Stimulated activated CD4-positive, alpha-beta T cell treated with anti-CD3 and anti-CD28 coated beads, TNF-alpha, amount 100 ng/mL, for 4 hours (primary cell): Measurements from ENCODE around the gene BPTF.
"Not testable (repeated sequence)": the region's sequence is repeated elsewhere in the genome, so short reads cannot be mapped to it uniquely, and the experiment has no call there.

ENCODE experiments used
- DNase-seq, 3 experiments: peaks; one replicate each; pipeline ENCODE4 v3.0.0-alpha.2; 2020; ENCODE audit warnings: low read depth in 3 of 3

The BPTF gene

DNA sequence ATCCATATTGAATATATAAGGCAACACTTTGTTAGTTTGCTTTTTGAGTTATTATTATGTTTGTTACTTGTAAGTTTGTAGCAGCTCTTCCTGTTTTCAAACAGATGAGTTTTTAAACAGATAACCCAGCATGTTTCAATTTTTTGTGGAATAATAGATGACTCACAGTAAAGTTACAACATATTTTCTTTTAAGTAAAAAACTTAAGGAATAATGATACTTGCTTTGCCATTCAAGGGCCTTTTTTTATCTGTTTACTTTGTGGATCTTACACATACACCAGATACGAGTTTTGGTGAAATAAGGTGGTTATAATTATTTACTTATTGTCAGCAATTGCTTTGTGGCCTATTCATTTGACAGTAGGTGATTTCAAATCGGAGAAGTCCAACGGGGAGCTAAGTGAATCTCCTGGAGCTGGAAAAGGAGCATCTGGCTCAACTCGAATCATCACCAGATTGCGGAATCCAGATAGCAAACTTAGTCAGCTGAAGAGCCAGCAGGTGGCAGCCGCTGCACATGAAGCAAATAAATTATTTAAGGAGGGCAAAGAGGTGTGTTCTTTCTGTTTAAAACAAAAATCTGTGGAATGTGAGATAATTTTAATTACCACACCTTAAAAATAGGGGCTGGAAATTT lies 66.3 kb downstream of the BPTF start:
- DNase-seq = no peak

DNA sequence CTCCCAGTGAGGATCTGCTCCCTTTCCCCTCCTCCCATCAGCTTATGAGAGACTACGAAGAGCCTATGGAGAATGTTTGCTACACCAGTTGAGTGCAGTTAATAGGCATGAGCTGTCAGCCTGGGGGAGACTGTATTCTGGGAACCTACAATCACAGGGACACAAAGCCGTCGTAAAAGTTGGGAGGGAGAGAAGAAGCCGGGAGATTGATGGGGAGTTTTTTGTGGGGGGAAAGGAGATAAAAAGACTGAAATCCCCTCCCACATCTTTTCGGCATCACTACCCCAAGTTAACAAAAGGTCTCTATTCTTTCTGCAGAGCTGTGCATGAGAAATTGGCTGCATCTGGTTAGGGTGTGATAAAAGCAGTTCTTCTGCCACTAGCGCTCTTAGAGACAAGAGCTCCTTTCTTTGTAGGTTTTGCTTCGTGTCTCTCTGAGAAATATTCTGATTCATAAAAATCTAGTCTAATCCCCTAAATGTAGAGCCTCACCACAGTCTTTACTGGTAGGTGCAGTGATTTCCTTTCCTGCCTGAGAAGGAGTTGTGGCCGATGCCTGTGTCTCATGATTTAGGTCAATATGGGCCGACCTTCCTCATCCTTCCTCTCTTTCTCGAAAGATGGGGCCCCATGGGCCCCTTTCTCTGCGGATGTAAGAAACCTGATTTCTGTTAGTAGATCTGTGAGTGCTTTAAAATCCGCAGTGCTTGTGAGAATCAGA lies 77.4 kb downstream of the BPTF start:
- DNase-seq = no peak

DNA sequence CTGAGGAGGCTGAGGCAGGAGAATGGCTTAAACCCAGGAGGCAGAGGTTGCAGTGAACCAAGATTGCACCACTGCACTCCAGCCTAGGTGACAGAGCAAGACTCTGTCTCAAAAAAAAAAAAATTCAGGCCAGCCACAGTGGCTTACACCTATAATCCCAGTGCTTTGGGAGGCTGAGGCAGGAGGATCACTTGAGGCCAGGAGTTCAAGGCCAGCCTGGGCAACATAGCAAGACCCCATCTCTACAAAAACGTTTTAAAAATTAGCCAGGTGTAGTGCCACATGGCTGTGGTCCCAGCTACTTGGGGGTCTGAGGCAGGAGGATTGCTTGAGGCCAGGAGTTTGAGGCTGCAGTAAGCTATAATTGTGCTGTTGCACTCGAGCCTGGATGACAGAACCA lies 80.0 kb downstream of the BPTF start:
- DNase-seq = not testable (repeated sequence)

DNA sequence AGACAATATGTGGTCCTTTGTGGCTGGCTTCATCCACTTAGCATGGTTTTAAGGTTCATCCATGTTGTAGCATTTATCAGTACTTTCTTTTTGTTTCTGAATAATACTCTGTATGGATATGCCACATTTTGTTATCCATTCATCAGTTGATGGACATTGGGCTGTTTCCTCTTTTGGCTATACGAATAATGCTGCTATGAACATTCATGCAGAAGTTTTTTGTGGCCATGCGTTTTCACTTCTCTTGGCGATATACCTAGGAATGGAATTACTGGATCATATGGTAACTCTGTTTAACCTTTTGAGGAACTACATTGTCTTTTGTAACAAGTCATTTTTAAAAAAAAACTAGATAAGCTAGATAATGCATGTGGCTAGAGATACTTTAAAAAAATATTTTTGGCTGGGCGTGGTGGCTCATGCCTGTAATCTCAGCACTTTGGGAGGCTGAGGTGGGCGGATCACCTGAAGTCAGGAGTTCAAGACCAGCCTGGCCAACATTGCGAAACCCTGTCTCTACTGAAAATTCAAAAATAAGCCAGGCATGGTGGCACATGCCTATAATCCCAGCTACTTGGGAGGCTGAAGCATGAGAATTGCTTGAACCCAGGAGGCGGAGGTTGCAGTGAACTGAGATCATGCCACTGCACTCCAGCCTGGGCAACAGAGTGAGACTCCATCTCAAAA lies 85.0 kb downstream of the BPTF start:
- not testable (repeated sequence) for DNase-seq

- no peak for DNase-seq
These were observed 85.9 kb downstream of the BPTF start for GRCh38 chr17:67911059-67911782.

DNA sequence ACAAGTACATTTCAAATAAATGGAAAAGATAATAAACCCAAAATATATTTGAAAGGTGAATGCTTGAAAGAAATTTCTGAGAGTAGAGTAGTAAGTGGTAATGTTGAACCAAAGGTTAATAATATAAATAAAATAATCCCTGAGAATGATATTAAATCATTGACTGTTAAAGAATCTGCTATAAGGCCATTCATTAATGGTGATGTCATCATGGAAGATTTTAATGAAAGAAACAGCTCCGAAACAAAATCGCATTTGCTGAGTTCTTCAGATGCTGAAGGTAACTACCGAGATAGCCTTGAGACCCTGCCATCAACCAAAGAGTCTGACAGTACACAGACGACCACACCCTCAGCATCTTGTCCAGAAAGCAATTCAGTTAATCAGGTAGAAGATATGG lies 86.8 kb downstream of the BPTF start:
- no peak for DNase-seq

DNA sequence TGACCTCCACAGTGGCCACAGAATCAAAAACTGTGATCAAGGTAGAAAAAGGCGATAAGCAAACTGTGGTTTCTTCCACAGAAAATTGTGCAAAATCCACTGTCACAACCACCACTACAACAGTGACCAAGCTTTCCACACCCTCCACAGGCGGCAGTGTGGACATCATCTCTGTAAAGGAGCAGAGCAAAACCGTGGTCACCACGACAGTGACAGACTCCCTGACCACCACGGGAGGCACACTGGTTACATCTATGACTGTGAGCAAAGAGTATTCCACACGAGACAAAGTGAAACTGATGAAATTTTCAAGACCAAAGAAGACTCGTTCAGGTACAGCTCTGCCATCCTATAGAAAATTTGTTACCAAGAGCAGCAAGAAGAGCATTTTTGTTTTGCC lies 87.4 kb downstream of the BPTF start:
- no peak for DNase-seq

GRCh38 chr17:67920212-67920611 lies 94.9 kb downstream of the BPTF start:
- DNase-seq = no peak

DNA sequence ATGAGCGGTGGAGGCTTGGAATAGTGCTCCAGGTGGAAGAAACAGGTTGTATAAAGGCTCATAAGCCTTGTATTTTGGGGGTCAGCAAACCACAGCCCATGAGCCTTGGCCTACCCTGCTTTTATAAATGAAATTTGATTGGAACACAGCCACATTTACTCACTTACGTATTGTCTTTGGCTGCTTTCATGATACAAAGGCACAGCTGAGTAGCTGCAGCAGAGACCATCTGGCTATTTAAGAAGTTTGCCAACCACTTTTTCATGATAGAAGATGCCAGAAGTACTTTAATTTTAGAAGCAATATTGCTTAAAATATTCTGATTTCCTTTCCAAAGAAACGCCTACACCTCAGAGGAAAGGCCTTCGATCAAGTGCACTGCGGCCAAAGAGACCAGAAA lies 97.2 kb downstream of the BPTF start:
- DNase-seq = no peak

- DNase-seq = not testable (repeated sequence)
These were observed 103.5 kb downstream of the BPTF start for GRCh38 chr17:67928842-67929241.

DNA sequence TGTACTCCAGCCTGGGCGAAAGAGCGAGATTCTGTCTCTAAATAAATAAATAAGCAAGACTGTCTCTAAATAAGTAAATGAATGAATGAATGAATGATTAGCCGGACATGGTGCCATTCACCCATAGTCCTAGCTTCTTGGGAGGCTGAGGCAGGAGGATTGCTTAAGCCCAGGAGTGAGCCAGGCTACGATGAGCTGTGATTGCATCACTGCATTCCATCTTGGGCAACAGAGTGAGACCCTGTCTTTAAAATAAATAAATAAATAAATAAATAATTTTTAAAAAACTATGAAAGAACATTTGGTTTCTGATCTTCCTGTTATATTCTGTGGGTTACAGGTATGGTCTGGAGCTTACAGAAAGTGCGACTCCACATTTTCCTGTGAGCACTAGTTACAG lies 105.9 kb downstream of the BPTF start:
- no peak for DNase-seq

DNA sequence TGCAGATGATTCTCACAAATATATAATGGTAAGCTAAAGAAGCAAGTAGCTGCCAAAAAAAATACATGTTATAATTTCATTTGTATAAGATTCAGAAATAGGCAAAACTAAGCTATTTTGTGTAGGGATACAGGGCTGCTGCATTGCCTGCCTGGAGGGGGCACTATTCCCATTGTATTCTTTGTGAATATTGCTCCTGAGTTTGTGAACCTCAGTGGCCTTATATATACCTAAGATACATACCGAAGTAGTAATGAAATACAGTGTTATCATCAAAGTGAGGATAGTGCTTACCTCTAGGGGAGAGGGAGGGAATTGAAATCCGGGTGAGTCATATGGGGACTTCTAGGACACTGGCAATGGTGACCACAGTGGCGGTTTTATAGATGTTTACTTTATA lies 117.5 kb downstream of the BPTF start:
- DNase-seq = no peak

GRCh38 chr17:67944035-67944434 lies 118.7 kb downstream of the BPTF start:
- DNase-seq = no peak

DNA sequence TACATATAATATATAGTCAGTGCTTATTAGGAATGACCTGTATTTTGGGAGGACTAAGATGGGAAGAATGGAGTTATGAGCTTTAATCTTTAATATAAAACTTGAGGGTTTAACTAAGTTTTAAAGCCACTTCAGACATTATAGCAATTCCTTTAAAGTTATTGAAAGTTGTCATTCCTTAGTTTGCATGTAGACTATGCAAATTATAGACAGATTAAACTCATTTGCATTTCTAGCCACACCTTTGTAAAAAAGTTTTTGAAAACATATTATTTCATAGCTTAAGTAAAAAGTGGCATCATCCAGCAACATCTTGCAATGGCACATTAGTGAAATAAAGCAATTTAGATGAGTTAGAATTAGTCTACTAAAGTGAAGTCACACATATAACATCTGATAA lies 121.2 kb downstream of the BPTF start:
- DNase-seq = no peak

DNA sequence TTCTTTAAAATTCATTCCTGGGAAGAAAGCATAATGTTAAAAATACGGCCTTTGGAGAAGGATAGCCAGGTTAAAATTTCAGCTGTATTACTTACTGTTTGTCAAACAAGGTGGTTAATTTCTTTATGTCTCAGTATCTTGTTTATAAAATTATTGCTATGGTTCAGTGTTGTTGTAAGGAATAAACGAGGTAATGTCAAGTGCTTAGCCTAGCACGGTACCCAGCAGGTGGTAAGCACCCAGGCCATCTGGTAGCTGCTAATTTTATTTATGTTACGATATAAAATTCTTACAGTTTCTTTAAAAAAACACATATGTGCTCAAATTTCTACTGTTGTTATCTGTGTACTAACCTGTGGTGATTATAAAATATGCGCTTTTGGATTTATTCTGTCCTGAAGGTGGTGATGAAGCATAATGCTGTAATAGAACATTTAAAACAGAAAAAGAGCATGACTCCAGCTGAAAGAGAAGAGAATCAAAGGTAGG lies 122.1 kb downstream of the BPTF start:
- DNase-seq = no peak

DNA sequence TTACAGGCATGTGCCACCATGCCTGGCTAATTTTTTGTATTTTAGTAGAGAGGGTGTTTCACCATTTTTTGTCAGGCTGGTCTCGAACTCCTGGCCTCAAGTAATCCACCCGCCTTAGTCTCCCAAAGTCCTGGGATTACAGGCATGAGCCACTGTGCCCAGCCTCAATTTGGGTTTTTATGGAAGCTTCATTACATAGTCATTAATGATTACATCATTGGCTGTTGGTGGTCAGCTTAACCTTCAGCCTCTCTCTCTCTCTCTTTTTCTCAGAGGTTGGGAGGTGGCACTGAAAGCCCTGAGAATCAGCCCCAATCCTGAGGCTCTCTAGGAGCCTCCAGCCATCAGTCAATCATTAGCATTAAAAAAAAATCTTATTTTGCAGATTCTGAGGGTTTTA lies 125.6 kb downstream of the BPTF start:
- DNase-seq = no peak

- no peak for DNase-seq
These were observed 134.2 kb downstream of the BPTF start for GRCh38 chr17:67959510-67959909.

DNA sequence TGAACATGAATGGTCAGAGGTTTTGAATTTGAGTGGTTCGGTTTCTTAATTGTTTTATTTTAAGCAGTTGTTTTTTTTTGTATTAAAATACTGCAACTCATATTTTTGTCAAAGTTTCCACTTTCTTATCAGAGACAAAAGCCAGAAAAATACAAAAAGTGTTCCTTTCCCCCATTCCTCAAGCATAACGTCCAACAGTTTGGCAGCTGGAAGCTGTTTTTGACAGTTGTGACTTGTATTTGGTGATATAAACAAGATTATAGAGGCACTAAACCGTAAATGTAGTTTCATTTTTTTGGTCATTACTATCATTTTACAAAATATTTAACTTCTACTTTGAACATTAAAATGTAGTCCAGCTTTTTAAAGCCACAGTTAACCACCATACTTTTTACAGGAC lies 135.0 kb downstream of the BPTF start:
- not testable (repeated sequence) for DNase-seq

DNA sequence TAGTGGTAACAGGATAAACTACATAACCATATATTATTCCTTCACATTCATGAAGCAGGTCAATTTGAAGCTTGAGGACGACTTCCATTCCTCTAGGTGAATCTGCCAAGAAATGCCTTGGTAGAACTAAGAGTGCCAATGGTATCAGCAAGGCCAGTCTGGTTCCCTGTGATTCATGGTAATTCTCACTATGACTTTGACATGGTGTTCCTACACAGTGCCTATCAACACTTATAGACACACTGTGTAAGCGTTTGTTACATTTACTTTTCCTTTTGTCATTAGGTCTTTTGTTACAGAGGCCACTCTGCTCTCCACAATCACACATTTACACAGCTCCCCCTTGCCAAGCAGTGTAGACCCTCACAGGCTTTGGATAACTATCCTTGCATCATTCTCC lies 136.9 kb downstream of the BPTF start:
- DNase-seq = not testable (repeated sequence)

DNA sequence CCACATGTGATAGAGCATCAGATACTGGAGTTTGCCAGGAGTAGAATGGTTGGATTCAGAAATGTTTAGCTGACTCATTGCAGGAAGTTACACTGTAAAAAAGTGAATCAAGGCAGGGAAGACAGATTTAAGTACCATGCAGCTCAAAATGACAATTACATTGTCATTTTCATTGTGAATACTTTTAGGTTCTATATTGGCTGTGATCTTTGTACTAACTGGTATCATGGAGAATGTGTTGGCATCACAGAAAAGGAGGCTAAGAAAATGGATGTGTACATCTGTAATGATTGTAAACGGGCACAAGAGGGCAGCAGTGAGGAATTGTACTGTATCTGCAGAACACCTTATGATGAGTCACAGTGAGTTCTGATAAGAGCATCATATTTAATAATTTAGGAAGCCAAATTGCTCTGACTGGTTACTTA lies 137.9 kb downstream of the BPTF start:
- peak; percentile 13 to 58 (median 40) for DNase-seq

DNA sequence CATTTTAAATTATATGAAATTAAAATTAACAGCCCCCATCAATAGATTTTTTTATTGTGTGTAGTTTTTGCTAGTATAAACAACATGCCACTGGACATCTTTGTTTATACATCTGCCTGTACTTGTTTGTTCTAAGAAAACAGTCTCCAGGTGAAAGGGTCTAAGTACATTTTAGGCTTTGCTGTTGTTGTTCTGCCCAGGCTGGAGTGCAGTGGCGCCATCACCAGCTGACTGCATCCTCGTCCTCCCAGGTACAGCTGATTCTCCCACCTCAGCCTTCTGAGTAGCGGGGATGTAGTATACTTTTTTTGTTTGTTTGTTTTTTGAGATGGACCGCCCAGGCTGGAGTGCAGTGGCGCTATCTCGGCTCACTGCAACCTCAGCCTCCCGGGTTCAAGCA lies 145.5 kb downstream of the BPTF start:
- no peak for DNase-seq

- DNase-seq = no peak
These were observed 148.9 kb downstream of the BPTF start for GRCh38 chr17:67974185-67974584.
